Measurements from ENCODE around the gene LMTK3.

DNA sequence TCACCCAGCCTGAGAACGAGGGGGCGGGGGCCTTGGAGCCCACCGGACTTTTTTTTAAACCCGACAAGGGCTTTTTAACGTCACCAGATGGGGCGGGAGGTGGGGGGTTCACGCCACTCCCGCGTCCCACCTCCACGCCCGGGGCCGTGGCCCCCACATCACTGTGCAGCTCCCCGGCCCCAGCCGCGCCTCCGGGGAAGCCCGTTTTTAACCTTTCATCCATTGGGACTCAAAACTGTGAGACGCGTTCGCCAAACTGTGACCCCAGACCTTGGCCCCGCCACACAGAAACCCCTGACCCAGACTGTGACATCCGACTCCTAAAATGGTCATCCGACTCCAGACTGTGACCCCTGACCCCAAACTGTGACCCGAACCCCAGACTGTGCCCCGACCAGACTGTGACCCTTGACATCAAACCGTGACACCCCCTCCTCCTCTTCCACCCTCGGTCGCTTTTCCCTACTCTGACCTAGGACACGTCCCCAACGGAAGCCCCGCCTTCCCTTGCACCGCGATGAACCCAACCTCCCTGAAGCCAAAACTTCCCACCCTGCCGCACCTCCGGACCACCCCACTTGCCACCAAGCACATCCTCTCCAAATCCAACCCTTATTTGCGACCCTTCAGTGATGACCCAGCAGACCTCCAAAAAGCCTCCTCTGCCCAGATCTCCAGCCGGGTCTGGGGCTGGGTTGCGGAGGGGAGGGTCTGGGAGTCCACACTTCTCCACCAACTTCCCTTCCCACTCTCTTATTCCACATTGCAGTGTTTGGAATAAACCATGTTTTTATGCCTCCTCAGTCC, 67.3 kb downstream of the LMTK3 start:
- TF ChIP-seq YY1 (IDR thresholded peaks at IDR 0.05; ENCODE audit: low read depth) (no peak), EZH2phosphoT487 (IDR thresholded peaks at IDR 0.05; ENCODE audit: borderline replicate concordance, low read depth) (no peak)
- TF ChIP-seq, protein P1, sequence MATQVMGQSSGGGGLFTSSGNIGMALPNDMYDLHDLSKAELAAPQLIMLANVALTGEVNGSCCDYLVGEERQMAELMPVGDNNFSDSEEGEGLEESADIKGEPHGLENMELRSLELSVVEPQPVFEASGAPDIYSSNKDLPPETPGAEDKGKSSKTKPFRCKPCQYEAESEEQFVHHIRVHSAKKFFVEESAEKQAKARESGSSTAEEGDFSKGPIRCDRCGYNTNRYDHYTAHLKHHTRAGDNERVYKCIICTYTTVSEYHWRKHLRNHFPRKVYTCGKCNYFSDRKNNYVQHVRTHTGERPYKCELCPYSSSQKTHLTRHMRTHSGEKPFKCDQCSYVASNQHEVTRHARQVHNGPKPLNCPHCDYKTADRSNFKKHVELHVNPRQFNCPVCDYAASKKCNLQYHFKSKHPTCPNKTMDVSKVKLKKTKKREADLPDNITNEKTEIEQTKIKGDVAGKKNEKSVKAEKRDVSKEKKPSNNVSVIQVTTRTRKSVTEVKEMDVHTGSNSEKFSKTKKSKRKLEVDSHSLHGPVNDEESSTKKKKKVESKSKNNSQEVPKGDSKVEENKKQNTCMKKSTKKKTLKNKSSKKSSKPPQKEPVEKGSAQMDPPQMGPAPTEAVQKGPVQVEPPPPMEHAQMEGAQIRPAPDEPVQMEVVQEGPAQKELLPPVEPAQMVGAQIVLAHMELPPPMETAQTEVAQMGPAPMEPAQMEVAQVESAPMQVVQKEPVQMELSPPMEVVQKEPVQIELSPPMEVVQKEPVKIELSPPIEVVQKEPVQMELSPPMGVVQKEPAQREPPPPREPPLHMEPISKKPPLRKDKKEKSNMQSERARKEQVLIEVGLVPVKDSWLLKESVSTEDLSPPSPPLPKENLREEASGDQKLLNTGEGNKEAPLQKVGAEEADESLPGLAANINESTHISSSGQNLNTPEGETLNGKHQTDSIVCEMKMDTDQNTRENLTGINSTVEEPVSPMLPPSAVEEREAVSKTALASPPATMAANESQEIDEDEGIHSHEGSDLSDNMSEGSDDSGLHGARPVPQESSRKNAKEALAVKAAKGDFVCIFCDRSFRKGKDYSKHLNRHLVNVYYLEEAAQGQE (IDR thresholded peaks at IDR 0.05; ENCODE audit: low read depth, low read length): no peak

Data from SK-N-SH (cell line).